ENCODE results near the gene CHMP3. TPM values are rescaled to one million over a fixed set of nuclear protein-coding genes. Genes with fewer than 3 reads are reported as not detected.
A peak's percentile ranks its signal among the peaks of the same experiment; 100 is the strongest.

The CHMP3 gene
- total RNA-seq, 2 donors from 2014 or later, result 41.9 to 45.1 TPM

DNA sequence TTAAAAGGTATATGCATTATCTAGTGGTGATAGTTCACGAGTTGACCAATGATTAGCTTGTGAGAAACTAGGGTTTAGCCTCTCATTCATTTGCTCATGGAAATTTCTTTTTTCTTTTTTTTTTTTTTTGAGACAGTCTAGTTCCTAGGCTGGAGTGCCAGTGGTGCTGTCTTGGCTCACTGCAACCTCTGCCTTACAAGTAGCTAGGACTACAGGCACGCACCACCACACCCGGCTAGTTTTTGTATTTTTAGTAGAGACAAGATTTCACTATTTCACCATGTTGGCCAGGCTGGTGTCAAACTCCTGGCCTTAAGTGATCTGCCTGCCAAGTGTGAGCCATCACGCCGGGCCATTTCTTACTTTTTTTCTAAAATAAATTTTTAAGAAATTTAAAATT, 108.1 kb downstream of the CHMP3 start:
- Mint-ChIP-seq H3K27me3 (no peaks in the 10 kb centered on the region), H3K27ac (no peak overlapping the region), H3K9me3 (no peaks in the 10 kb centered on the region), H3K36me3 (peaks cover 30% of the 10 kb centered on the region), H3K4me1 (ENCODE audit: low read depth in 2 of 2) (peaks cover 12 to 24% of the 10 kb centered on the region in 2 donors), H3K4me3 (no peak overlapping the region)
- DNase-seq (ENCODE audit: low spot score), result no peak
- ATAC-seq, result no peak

GRCh38 chr2:86454238-86454637, 109.0 kb downstream of the CHMP3 start:
- H3K27ac Mint-ChIP-seq, result peak overlapping the region in 1 of 2 donors; percentile 51
- ATAC-seq (no peak), DNase-seq (ENCODE audit: low spot score) (no peak)
- H3K9me3 Mint-ChIP-seq, result no peaks in the 10 kb centered on the region
- H3K4me1 Mint-ChIP-seq (ENCODE audit: low read depth in 2 of 2), result peaks cover 15 to 33% of the 10 kb centered on the region in 2 donors
- no peaks in the 10 kb centered on the region for H3K27me3 Mint-ChIP-seq
- no peak overlapping the region for H3K4me3 Mint-ChIP-seq
- H3K36me3 Mint-ChIP-seq, result peaks cover 36% of the 10 kb centered on the region

DNA sequence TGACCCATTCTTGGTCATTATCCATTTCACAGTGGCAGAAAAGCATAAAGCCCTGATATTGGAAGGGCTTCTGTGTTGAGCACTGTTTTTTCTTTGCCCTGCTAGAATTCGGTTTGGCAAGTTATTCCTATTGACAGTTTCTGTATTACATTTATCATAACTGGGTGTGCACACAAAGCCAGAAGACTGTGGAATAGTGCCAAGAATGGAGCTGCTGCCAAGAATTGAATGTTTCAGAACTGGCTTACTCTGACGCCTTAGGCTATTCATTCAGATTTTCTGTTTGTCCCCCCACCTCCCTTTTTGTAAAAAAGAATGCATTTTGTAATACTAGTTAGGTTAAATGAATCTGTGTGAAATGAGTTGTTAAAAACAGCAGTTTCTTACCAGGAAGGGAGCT, 109.4 kb downstream of the CHMP3 start:
- Mint-ChIP-seq H3K4me1 (ENCODE audit: low read depth in 2 of 2) (peaks cover 16 to 34% of the 10 kb centered on the region in 2 donors), H3K9me3 (no peaks in the 10 kb centered on the region), H3K27ac (peak overlapping the region in 1 of 2 donors; percentile 51), H3K4me3 (no peak overlapping the region), H3K36me3 (peaks cover 33% of the 10 kb centered on the region), H3K27me3 (no peaks in the 10 kb centered on the region)
- no peak for ATAC-seq
- no peak for DNase-seq (ENCODE audit: low spot score)

Other genes starting within 250 kb of the CHMP3 start
- not detected for gene REEP1, start 225.8 kb downstream of the CHMP3 start, total RNA-seq
- 10 to 100 TPM; 44.6 to 74.3 TPM for gene KDM3A, start 122.1 kb downstream of the CHMP3 start, total RNA-seq
- 10 to 100 TPM; 11.2 to 13.4 TPM for gene RNF103, start 60.4 kb upstream of the CHMP3 start, total RNA-seq
- 10 to 100 TPM; 32.2 to 48.3 TPM for gene RMND5A, start 156.8 kb upstream of the CHMP3 start, total RNA-seq
- 10 to 100 TPM; 67.8 to 85.0 TPM for gene CD8A, start 227.5 kb upstream of the CHMP3 start, total RNA-seq

Measured in natural killer cell treated with Interleukin-12 subunit alpha and Interleukin-12 subunit beta and Interleukin-15 and Interleukin-18, amount 100 ng/mL, for 72 hours (primary cell).